ENCODE data around the gene SMYD4.

DNA sequence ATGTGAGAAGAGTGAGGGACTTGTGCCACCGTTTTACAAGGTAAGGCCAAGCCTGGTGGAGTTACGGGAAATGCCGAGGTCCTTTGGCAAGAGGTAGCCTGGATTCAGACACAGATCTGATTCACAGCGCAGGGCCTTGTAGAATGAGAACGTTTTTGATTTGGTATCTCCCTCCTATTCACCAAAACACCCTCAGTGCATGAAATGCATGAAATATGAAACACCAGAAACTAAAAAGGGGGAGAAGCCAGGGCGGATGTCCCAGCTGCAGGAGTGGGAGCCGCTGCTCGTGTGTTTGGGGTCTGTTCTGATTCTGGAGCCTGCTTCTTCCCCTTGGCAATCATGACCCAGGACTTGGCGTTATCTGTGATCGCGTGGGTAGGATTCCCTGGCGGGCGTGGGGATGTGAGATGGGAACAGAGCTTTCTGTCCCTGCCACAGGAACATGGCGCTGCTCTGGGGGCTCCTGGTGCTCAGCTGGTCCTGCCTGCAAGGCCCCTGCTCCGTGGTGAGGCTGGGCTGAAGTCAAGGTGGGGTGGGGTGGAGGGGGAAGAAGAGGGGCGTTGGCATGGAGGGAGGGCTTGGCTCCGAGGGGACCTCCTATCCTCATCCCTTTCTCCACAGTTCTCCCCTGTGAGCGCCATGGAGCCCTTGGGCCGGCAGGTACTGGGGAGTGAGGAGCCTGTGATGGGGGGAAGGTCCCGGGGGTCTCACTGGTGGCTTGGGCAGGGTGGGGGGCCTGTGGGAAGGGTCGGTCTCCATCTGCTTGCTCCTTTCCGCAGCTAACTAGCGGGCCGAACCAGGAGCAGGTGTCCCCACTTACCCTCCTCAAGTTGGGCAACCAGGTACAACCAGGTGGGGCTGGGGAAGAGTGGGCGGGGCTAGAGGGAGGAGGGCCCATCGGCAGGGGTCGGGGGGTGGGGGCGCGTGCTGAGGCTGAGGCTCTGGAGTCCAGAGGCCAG, 84.9 kb downstream of the SMYD4 start:
- TF ChIP-seq, protein P1, sequence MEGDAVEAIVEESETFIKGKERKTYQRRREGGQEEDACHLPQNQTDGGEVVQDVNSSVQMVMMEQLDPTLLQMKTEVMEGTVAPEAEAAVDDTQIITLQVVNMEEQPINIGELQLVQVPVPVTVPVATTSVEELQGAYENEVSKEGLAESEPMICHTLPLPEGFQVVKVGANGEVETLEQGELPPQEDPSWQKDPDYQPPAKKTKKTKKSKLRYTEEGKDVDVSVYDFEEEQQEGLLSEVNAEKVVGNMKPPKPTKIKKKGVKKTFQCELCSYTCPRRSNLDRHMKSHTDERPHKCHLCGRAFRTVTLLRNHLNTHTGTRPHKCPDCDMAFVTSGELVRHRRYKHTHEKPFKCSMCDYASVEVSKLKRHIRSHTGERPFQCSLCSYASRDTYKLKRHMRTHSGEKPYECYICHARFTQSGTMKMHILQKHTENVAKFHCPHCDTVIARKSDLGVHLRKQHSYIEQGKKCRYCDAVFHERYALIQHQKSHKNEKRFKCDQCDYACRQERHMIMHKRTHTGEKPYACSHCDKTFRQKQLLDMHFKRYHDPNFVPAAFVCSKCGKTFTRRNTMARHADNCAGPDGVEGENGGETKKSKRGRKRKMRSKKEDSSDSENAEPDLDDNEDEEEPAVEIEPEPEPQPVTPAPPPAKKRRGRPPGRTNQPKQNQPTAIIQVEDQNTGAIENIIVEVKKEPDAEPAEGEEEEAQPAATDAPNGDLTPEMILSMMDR (conservative IDR thresholded peaks at IDR 0.05; ENCODE audit: low read depth, low read length) = no peak
- TF ChIP-seq EZH2 (IDR thresholded peaks at IDR 0.05; ENCODE audit: borderline replicate concordance, low read depth, low read length, poor library complexity, severe bottlenecking) = no peak
